ENCODE measurements around the gene EEFSEC.
A peak's percentile ranks its signal among the peaks of the same experiment; 100 is the strongest.

Gene EEFSEC

GRCh38 chr3:128236657-128237056, 83.4 kb downstream of the EEFSEC start:
- no peak for DNase-seq
- intact Hi-C loops (cut with DNase I), result loop anchor here (10.0 kb wide), 1 partner anchor 188 kb away; no protein-coding TSS in a partner anchor

- DNase-seq, result no peak
- intact Hi-C loops (cut with DNase I), result loop anchor here (10.0 kb wide), 1 partner anchor 187 kb away; no protein-coding TSS in a partner anchor
These were observed 84.3 kb downstream of the EEFSEC start for GRCh38 chr3:128237348-128238183.

- DNase-seq, result peak in 1 of 10 donors; percentile 12
- intact Hi-C loops (cut with DNase I), result loop anchor here (10.0 kb wide), 1 partner anchor 187 kb away; no protein-coding TSS in a partner anchor
These were observed 84.9 kb downstream of the EEFSEC start for GRCh38 chr3:128238184-128238489.

GRCh38 chr3:128239304-128239703, 86.0 kb downstream of the EEFSEC start:
- intact Hi-C loops (cut with DNase I), result loop anchor here (10.0 kb wide), 1 partner anchor 185 kb away; no protein-coding TSS in a partner anchor

GRCh38 chr3:128240232-128240631, 87.0 kb downstream of the EEFSEC start:
- DNase-seq, result no peak
- intact Hi-C loops (cut with DNase I), result no loop called here

More at GRCh38 chr3:128239304-128239703, 86.0 kb downstream of the EEFSEC start:
- peak in 1 of 10 donors; percentile 53 for DNase-seq

- intact Hi-C loops (cut with DNase I), result no loop called here
- DNase-seq, result peak in 1 of 10 donors; percentile 9
These were observed 88.5 kb downstream of the EEFSEC start for GRCh38 chr3:128241741-128242140.

GRCh38 chr3:128242818-128243601, 89.7 kb downstream of the EEFSEC start:
- intact Hi-C loops (cut with DNase I), result no loop called here
- DNase-seq, result peak in 1 of 10 donors; percentile 28

- DNase-seq, result peak in 1 of 10 donors; percentile 72
- intact Hi-C loops (cut with DNase I), result no loop called here
These were observed 90.6 kb downstream of the EEFSEC start for GRCh38 chr3:128243602-128244504.

GRCh38 chr3:128245460-128245859, 92.2 kb downstream of the EEFSEC start:
- intact Hi-C loops (cut with DNase I), result no loop called here
- DNase-seq, result peak in 1 of 10 donors; percentile 40

- intact Hi-C loops (cut with DNase I), result no loop called here
These were observed 94.6 kb downstream of the EEFSEC start for GRCh38 chr3:128247666-128248409.

GRCh38 chr3:128252083-128252482, 98.8 kb downstream of the EEFSEC start:
- intact Hi-C loops (cut with DNase I), result no loop called here
- no peak for DNase-seq

More at GRCh38 chr3:128247666-128248409, 94.6 kb downstream of the EEFSEC start:
- peak in 1 of 10 donors; percentile 43 for DNase-seq

- no peak for DNase-seq
- intact Hi-C loops (cut with DNase I), result no loop called here
These were observed 99.9 kb downstream of the EEFSEC start for GRCh38 chr3:128253150-128253549.

GRCh38 chr3:128254066-128254590, 100.8 kb downstream of the EEFSEC start:
- intact Hi-C loops (cut with DNase I), result no loop called here
- no peak for DNase-seq

- no peak for DNase-seq
- intact Hi-C loops (cut with DNase I), result no loop called here
These were observed 101.7 kb downstream of the EEFSEC start for GRCh38 chr3:128254967-128255366.

- no peak for DNase-seq
- intact Hi-C loops (cut with DNase I), result no loop called here
These were observed 102.8 kb downstream of the EEFSEC start for GRCh38 chr3:128256131-128256530.

GRCh38 chr3:128257632-128258031, 104.4 kb downstream of the EEFSEC start:
- intact Hi-C loops (cut with DNase I), result no loop called here
- DNase-seq, result peak in 1 of 10 donors; percentile 16

GRCh38 chr3:128260275-128260674, 107.0 kb downstream of the EEFSEC start:
- intact Hi-C loops (cut with DNase I), result no loop called here
- no peak for DNase-seq

GRCh38 chr3:128262457-128262856, 109.2 kb downstream of the EEFSEC start:
- intact Hi-C loops (cut with DNase I), result no loop called here
- no peak for DNase-seq

- no peak for DNase-seq
- intact Hi-C loops (cut with DNase I), result no loop called here
These were observed 109.8 kb downstream of the EEFSEC start for GRCh38 chr3:128263118-128263517.

All from posterior cingulate gyrus (tissue), 11 donors.